ENCODE data around the gene PKD2L1. TPM values are rescaled to one million over a fixed set of nuclear protein-coding genes. Genes with fewer than 3 reads are reported as not detected.
"Not testable (repeated sequence)": the region's sequence is repeated elsewhere in the genome, so short reads cannot be mapped to it uniquely, and the experiment has no call there.

The PKD2L1 gene
- total and polyA plus RNA-seq, 7 donors, result 0.31 to 4.2 (median 0.60) TPM; not detected in 4

GRCh38 chr10:100311298-100311697 lies 18.7 kb downstream of the PKD2L1 start:
- H3K27ac ChIP-seq, result no peak overlapping the region
- DNase-seq, result no peak
- H3K27me3 ChIP-seq, result peaks cover 0 to 32% (median 0%) of the 10 kb centered on the region in 3 donors
- TF ChIP-seq EP300 (IDR thresholded peaks at IDR 0.05) (no peak), CTCF (IDR thresholded peaks at IDR 0.05) (no peak), POLR2A (IDR thresholded peaks at IDR 0.05) (no peak), POLR2AphosphoS5 (IDR thresholded peaks at IDR 0.05) (no peak)
- no peaks in the 10 kb centered on the region for H3K9me3 ChIP-seq
- H3K4me1 ChIP-seq, result no peaks in the 10 kb centered on the region
- H3K4me3 ChIP-seq, result no peak overlapping the region
- H3K36me3 ChIP-seq, result no peaks in the 10 kb centered on the region
- 77 to 81% methylated on average over 4 of the region's 4 CpGs for WGBS, 2 donors
- intact Hi-C loops (cut with DNase I), result no loop called here

- intact Hi-C loops (cut with DNase I), result no loop called here
- TF ChIP-seq POLR2A (IDR thresholded peaks at IDR 0.05) (no peak), CTCF (IDR thresholded peaks at IDR 0.05) (no peak), EP300 (IDR thresholded peaks at IDR 0.05) (no peak), POLR2AphosphoS5 (IDR thresholded peaks at IDR 0.05) (no peak)
- 86 to 89% methylated on average over 3 of the region's 3 CpGs for WGBS, 2 donors
Measured at GRCh38 chr10:100307684-100308083, 22.3 kb downstream of the PKD2L1 start.

GRCh38 chr10:100306861-100307260 lies 23.2 kb downstream of the PKD2L1 start:
- peaks cover 0 to 40% (median 0%) of the 10 kb centered on the region in 3 donors for H3K27me3 ChIP-seq
- H3K4me3 ChIP-seq, result no peak overlapping the region
- H3K36me3 ChIP-seq, result no peaks in the 10 kb centered on the region
- no peaks in the 10 kb centered on the region for H3K9me3 ChIP-seq
- H3K27ac ChIP-seq, result no peak overlapping the region
- TF ChIP-seq POLR2A (IDR thresholded peaks at IDR 0.05), result no peak
- no peak for TF ChIP-seq EP300 (IDR thresholded peaks at IDR 0.05)
- no peak for TF ChIP-seq CTCF (IDR thresholded peaks at IDR 0.05)
- no peak for TF ChIP-seq POLR2AphosphoS5 (IDR thresholded peaks at IDR 0.05)
- DNase-seq, result no peak
- intact Hi-C loops (cut with DNase I), result no loop called here
- WGBS, 2 donors, result 89 to 94% methylated on average over 5 of the region's 5 CpGs
- no peaks in the 10 kb centered on the region for H3K4me1 ChIP-seq

More at GRCh38 chr10:100307684-100308083, 22.3 kb downstream of the PKD2L1 start:
- Histone ChIP-seq H3K27ac (no peak overlapping the region), H3K36me3 (no peaks in the 10 kb centered on the region), H3K4me3 (no peak overlapping the region), H3K4me1 (no peaks in the 10 kb centered on the region), H3K27me3 (peaks cover 0 to 35% (median 0%) of the 10 kb centered on the region in 3 donors), H3K9me3 (no peaks in the 10 kb centered on the region)
- DNase-seq, result no peak

GRCh38 chr10:100304414-100304813 lies 25.6 kb downstream of the PKD2L1 start:
- TF ChIP-seq CTCF (IDR thresholded peaks at IDR 0.05) (no peak), EP300 (IDR thresholded peaks at IDR 0.05) (no peak), POLR2AphosphoS5 (IDR thresholded peaks at IDR 0.05) (no peak), POLR2A (IDR thresholded peaks at IDR 0.05) (no peak)
- 74 to 90% methylated on average over 3 of the region's 3 CpGs for WGBS, 2 donors
- H3K36me3 ChIP-seq, result no peaks in the 10 kb centered on the region
- H3K4me3 ChIP-seq, result no peak overlapping the region
- no peak overlapping the region for H3K27ac ChIP-seq
- intact Hi-C loops (cut with DNase I), result no loop called here
- H3K9me3 ChIP-seq, result no peaks in the 10 kb centered on the region
- DNase-seq, result no peak
- peaks cover 0 to 40% (median 0%) of the 10 kb centered on the region in 3 donors for H3K27me3 ChIP-seq
- no peaks in the 10 kb centered on the region for H3K4me1 ChIP-seq

- no peaks in the 10 kb centered on the region for H3K36me3 ChIP-seq
- no peak for TF ChIP-seq POLR2AphosphoS5 (IDR thresholded peaks at IDR 0.05)
- no peak for TF ChIP-seq POLR2A (IDR thresholded peaks at IDR 0.05)
- no peak for TF ChIP-seq EP300 (IDR thresholded peaks at IDR 0.05)
- TF ChIP-seq CTCF (IDR thresholded peaks at IDR 0.05), result peak; percentile 27 to 43 (median 33)
Measured at GRCh38 chr10:100303724-100304319, 26.2 kb downstream of the PKD2L1 start.

GRCh38 chr10:100301123-100301522 lies 28.9 kb downstream of the PKD2L1 start:
- H3K36me3 ChIP-seq; H3K27ac ChIP-seq; H3K9me3 ChIP-seq; H3K4me3 ChIP-seq; DNase-seq; intact Hi-C loops (cut with DNase I); H3K4me1 ChIP-seq: not testable (repeated sequence)
- WGBS, 2 donors, result 57 to 70% methylated on average over 5 of the region's 5 CpGs
- H3K27me3 ChIP-seq, result peaks cover 0 to 36% (median 0%) of the 10 kb centered on the region in 3 donors

More at GRCh38 chr10:100303724-100304319, 26.2 kb downstream of the PKD2L1 start:
- H3K9me3 ChIP-seq, result no peaks in the 10 kb centered on the region
- H3K4me3 ChIP-seq, result no peak overlapping the region
- peaks cover 0 to 40% (median 0%) of the 10 kb centered on the region in 3 donors for H3K27me3 ChIP-seq
- WGBS, 2 donors, result 20 to 33% methylated on average over 7 of the region's 7 CpGs
- no peaks in the 10 kb centered on the region for H3K4me1 ChIP-seq
- DNase-seq, result no peak
- intact Hi-C loops (cut with DNase I), result no loop called here
- no peak overlapping the region for H3K27ac ChIP-seq

All from sigmoid colon (tissue), 7 donors.